Large intestine (tissue), 3 donors: ENCODE results near the gene RND1. TPM values are rescaled to one million over a fixed set of nuclear protein-coding genes. Genes with fewer than 3 reads are reported as not detected.
"Not testable (repeated sequence)": the region's sequence is repeated elsewhere in the genome, so short reads cannot be mapped to it uniquely, and the experiment has no call there.

Source experiments
- DNase-seq, 2 donors: peaks; one replicate each; pipeline versions ENCODE4 v3.0.0 to v3.0.0-alpha.2; 2013
- H3K27ac ChIP-seq: one replicate; pipeline ENCODE4 v1.5.1; 2013; ENCODE audit warnings: low read length
- H3K27me3 ChIP-seq: 2 replicates; pipeline ENCODE4 v1.6.1; 2013; ENCODE audit warnings: low read length; ENCODE audit not compliant: control insufficient read depth, insufficient read depth
- H3K36me3 ChIP-seq: 2 replicates; pipeline ENCODE4 v1.6.1; 2013; ENCODE audit warnings: low read length; ENCODE audit not compliant: control insufficient read depth, insufficient read depth
- H3K4me1 ChIP-seq: one replicate; pipeline ENCODE4 v1.6.1; 2013; ENCODE audit warnings: low read length; ENCODE audit not compliant: control insufficient read depth, insufficient read depth
- H3K4me3 ChIP-seq: one replicate; pipeline ENCODE4 v1.5.1; 2013; ENCODE audit warnings: low read length
- H3K9me3 ChIP-seq: one replicate; pipeline ENCODE4 v1.6.1; 2013; ENCODE audit warnings: mild to moderate bottlenecking, low read depth, low read length, moderate library complexity; ENCODE audit not compliant: control insufficient read depth
- WGBS: methylation state at CpG from one replicate; pipeline ENCODE4 v1.1.5; 2013; ENCODE audit warnings: low lambda C conversion rate; ENCODE audit not compliant: insufficient coverage; 5-methylcytosine and 5-hydroxymethylcytosine counted together
- polyA plus RNA-seq: library from polyadenylated mRNA; unstranded; fragments of 120-200 nt; gene quantifications from one replicate; pipeline ENCODE4 v1.2.1, GENCODE V29; 2013

The RND1 gene
- polyA plus RNA-seq, 1 donor, result 1.3 TPM

GRCh38 chr12:48890657-48891418, 25.2 kb upstream of the RND1 start:
- no CpG with 5 or more reads among the region's 37 CpGs for WGBS
- no peak overlapping the region for H3K27ac ChIP-seq

DNA sequence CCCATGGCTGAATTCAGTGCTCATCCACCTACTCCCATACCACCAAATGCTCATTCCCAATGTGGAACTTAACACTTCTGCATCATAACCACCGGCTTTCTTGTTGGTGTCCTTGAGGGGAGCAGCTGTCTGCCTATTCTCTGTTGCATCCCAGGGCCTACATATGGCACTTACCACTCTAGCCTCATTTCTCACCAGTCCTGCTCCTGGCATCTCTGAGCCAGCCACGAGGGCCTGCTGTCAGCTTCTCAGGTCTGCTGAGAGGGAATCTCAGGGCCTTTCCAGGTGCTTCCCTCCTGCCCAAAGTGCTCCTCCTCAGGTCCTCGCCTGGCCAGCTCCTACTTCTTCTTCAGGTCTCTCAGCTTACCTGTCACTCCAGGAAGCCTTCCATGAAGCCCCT, 24.0 kb upstream of the RND1 start:
- no peaks in the 10 kb centered on the region for H3K36me3 ChIP-seq
- no peaks in the 10 kb centered on the region for H3K27me3 ChIP-seq
- no peaks in the 10 kb centered on the region for H3K9me3 ChIP-seq
- no peak for DNase-seq
- no CpG with 5 or more reads among the region's 3 CpGs for WGBS
- H3K27ac ChIP-seq, result no peak overlapping the region
- H3K4me3 ChIP-seq, result no peak overlapping the region
- H3K4me1 ChIP-seq, result peaks cover 6% of the 10 kb centered on the region

More at GRCh38 chr12:48890657-48891418, 25.2 kb upstream of the RND1 start:
- Histone ChIP-seq H3K36me3 (no peaks in the 10 kb centered on the region), H3K9me3 (no peaks in the 10 kb centered on the region), H3K27me3 (no peaks in the 10 kb centered on the region), H3K4me1 (peaks cover 6% of the 10 kb centered on the region), H3K4me3 (no peak overlapping the region)
- peak; percentile 73 to 74 for DNase-seq

DNA sequence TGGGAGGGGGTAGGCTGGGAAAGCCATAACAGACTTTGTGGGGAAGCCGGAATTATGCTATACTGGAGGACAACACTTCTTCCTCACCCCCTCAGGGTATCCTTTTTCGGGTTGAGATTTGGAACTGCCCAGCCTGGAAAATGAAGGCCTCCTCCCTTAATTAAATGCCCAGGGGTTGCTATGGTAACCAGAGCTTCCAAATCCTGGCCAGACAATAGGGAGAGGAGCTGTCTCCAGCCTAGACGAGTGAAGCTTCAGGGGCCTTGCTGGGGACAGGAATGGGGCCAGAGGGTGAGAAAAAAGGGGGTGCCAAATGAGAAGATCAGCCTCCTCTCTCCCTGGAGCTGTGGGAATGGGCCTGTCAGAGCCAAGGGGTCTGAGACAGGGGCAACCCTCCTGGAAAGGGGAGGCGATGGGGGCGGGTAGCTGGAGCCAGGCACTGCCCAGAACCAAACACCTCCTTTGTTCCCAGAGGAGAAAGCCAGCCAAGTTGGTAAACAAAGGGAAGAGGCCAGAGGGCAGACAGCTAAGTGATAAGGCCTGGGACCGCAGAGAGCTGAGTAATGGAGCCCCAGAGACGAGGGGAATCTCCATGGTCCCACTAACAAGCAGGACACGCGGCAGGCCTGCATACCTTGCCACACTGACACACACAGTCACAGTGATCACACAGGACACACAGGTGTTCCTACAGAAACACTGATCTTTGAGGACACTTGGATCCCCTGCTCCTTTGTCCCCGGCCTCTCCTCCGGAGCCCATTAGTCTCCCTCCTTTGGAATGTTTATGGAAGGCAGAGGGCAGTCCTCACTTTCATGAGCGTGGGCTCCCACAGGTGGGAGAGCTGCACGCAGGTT, 17.9 kb upstream of the RND1 start:
- WGBS, result no CpG with 5 or more reads among the region's 13 CpGs
- peaks cover 34% of the 10 kb centered on the region for H3K4me1 ChIP-seq
- H3K27me3 ChIP-seq, result no peaks in the 10 kb centered on the region
- peak in 1 of 2 donors; percentile 81 for DNase-seq
- no peaks in the 10 kb centered on the region for H3K36me3 ChIP-seq
- H3K4me3 ChIP-seq, result no peak overlapping the region
- H3K9me3 ChIP-seq, result no peaks in the 10 kb centered on the region
- peak overlapping the region; percentile 35 for H3K27ac ChIP-seq

GRCh38 chr12:48882972-48883304, 17.3 kb upstream of the RND1 start:
- Histone ChIP-seq H3K27me3 (no peaks in the 10 kb centered on the region), H3K4me3 (no peak overlapping the region), H3K36me3 (no peaks in the 10 kb centered on the region), H3K4me1 (peaks cover 34% of the 10 kb centered on the region), H3K9me3 (no peaks in the 10 kb centered on the region), H3K27ac (no peak overlapping the region)
- no peak for DNase-seq
- WGBS, result no CpG with 5 or more reads among the region's 3 CpGs

DNA sequence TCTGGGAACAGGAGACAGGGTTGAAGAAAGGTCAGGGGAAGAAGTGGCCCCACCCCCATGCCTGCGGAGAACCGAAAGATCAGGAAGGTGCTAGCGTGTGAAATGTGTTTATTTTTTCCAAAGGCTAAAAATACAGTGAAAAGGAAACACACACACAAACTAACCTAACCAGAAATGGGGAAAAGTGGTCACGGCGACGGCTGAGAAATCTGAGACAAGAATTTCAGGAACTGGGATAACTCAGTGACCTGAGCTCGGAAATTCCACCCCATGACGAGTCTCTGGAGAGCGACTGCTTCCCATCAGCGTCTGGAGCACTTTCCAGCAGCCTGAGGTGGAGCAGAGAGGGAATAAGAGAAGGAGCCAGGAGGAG, 16.6 kb upstream of the RND1 start:
- Histone ChIP-seq H3K4me1 (peaks cover 34% of the 10 kb centered on the region), H3K36me3 (no peaks in the 10 kb centered on the region), H3K27me3 (no peaks in the 10 kb centered on the region), H3K27ac (peak overlapping the region; percentile 40), H3K9me3 (no peaks in the 10 kb centered on the region), H3K4me3 (no peak overlapping the region)
- WGBS, result no CpG with 5 or more reads among the region's 10 CpGs
- peak in 1 of 2 donors; percentile 42 for DNase-seq

GRCh38 chr12:48881686-48882314, 16.1 kb upstream of the RND1 start:
- no CpG with 5 or more reads among the region's 9 CpGs for WGBS
- H3K27me3 ChIP-seq, result no peaks in the 10 kb centered on the region
- no peak overlapping the region for H3K4me3 ChIP-seq
- H3K4me1 ChIP-seq, result peaks cover 30% of the 10 kb centered on the region
- peak overlapping the region; percentile 40 for H3K27ac ChIP-seq
- H3K36me3 ChIP-seq, result no peaks in the 10 kb centered on the region
- peak in 1 of 2 donors; percentile 13 for DNase-seq
- H3K9me3 ChIP-seq, result no peaks in the 10 kb centered on the region

- Histone ChIP-seq H3K4me3 (no peak overlapping the region), H3K9me3 (no peaks in the 10 kb centered on the region), H3K36me3 (no peaks in the 10 kb centered on the region), H3K27ac (no peak overlapping the region), H3K27me3 (no peaks in the 10 kb centered on the region), H3K4me1 (peaks cover 30% of the 10 kb centered on the region)
- no peak for DNase-seq
- WGBS, result 40% methylated on average over 1 of the region's 9 CpGs
Observed at GRCh38 chr12:48880647-48881046, 15.0 kb upstream of the RND1 start.

- H3K27me3 ChIP-seq, result no peaks in the 10 kb centered on the region
- no CpG with 5 or more reads among the region's 2 CpGs for WGBS
- H3K4me1 ChIP-seq, result peaks cover 23% of the 10 kb centered on the region
- no peak overlapping the region for H3K4me3 ChIP-seq
- no peak for DNase-seq
- no peaks in the 10 kb centered on the region for H3K9me3 ChIP-seq
- no peaks in the 10 kb centered on the region for H3K36me3 ChIP-seq
- no peak overlapping the region for H3K27ac ChIP-seq
Observed at GRCh38 chr12:48878548-48878947, 12.9 kb upstream of the RND1 start.

GRCh38 chr12:48875944-48876515, 10.4 kb upstream of the RND1 start:
- Histone ChIP-seq H3K36me3 (no peaks in the 10 kb centered on the region), H3K4me3 (no peak overlapping the region), H3K4me1 (no peaks in the 10 kb centered on the region), H3K27me3 (no peaks in the 10 kb centered on the region), H3K9me3 (no peaks in the 10 kb centered on the region), H3K27ac (no peak overlapping the region)
- no peak for DNase-seq
- no CpG with 5 or more reads among the region's 4 CpGs for WGBS

DNA sequence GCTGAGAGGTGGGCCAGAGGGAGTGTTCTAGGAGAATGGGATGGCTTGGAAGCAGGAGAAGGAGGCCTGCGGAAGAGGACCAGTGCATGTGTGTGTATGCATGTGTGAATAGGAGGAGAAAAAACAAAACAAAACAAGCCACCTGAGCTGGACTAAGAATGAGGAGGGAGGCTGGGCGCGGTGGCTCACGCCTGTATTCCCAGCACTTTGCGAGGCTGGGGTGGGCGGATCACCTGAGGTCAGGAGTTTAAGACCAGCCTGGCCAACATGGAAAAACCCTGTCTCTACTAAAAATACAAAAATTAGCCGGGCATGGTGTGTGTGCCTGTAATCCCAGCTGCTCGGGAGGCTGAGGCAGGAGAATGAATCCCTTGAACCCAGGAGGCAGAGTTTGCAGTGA, 7.9 kb upstream of the RND1 start:
- not testable (repeated sequence) for H3K27ac ChIP-seq, H3K9me3 ChIP-seq, DNase-seq, H3K27me3 ChIP-seq, H3K4me3 ChIP-seq, H3K36me3 ChIP-seq, H3K4me1 ChIP-seq
- WGBS, result no CpG with 5 or more reads among the region's 8 CpGs
